ENCODE data around the gene NRP1. TPM values are rescaled to one million over a fixed set of nuclear protein-coding genes. Genes with fewer than 3 reads are reported as not detected.
A peak's percentile ranks its signal among the peaks of the same experiment; 100 is the strongest.

The NRP1 gene
- total and polyA plus RNA-seq, 2 donors (not counting 3 experiments of a cell fraction or from before 2014, with no cell fraction given), result 122 to 306 TPM

GRCh38 chr10:33179067-33179466 lies 155.4 kb downstream of the NRP1 start:
- POLR2A ChIA-PET, result no interaction called here
- no peaks in the 10 kb centered on the region for H3K9me1 ChIP-seq (replicated peaks; ENCODE audit: control insufficient read depth, extremely low read depth, insufficient read depth, low read length)
- dilution Hi-C loops (cut with MboI; ENCODE audit: extremely low pct_ligation_motif_present, low sequenced_read_pairs), result no loop called here
- TF ChIP-seq POLR2A (IDR thresholded peaks at IDR 0.05; ENCODE audit: low read depth, low read length) (no peak), JUN (IDR thresholded peaks at IDR 0.05; ENCODE audit: borderline replicate concordance, insufficient read depth, insufficient read length, low read depth) (no peak), CTCF (IDR thresholded peaks at IDR 0.05; ENCODE audit: extremely low read depth in 1 of 2, insufficient read depth in 1 of 2, low read depth in 1 of 2, low read length in 2 of 2) (no peak), POLR2AphosphoS5 (IDR thresholded peaks at IDR 0.05; ENCODE audit: insufficient read depth, low read depth, low read length) (no peak), GATA2 (IDR thresholded peaks at IDR 0.05; ENCODE audit: insufficient read depth, insufficient read length, low read depth, low read length) (no peak), FOS (IDR thresholded peaks at IDR 0.05; ENCODE audit: borderline replicate concordance, insufficient read depth, low read length) (no peak), EZH2 (IDR thresholded peaks at IDR 0.05; ENCODE audit: borderline replicate concordance, low read depth, low read length, severe bottlenecking) (no peak)
- H3K4me3 ChIP-seq (replicated peaks in 1 of 3; ENCODE audit: insufficient read depth in 1 of 3, low read depth in 1 of 3, low read length in 3 of 3), result no peak overlapping the region
- peak overlapping the region; percentile 34 for H3K27ac ChIP-seq (ENCODE audit: insufficient read depth, low read depth, low read length)
- intact Hi-C loops (cut with micrococcal nuclease), result loop anchor here (2.0 to 5.0 kb wide), 2 partner anchors 16 to 62 kb away; no protein-coding TSS in a partner anchor
- CTCF ChIA-PET, result interaction anchor here (1.1 to 2.1 kb wide), 2 partner anchors 14 to 63 kb away, joined by 6 to 7 read pairs; no protein-coding TSS in a partner anchor
- H3K36me3 ChIP-seq (ENCODE audit: control insufficient read depth in 2 of 2, extremely low read depth in 1 of 2, insufficient read depth in 2 of 2, low read length in 2 of 2), result peaks cover 7 to 12% of the 10 kb centered on the region in 2 experiments
- peak; percentile 58 for DNase-seq (ENCODE audit: low read depth, low spot score)
- peaks cover 26% of the 10 kb centered on the region for H3K4me1 ChIP-seq (ENCODE audit: control insufficient read depth, extremely low read depth, insufficient read depth, low read length)
- H3K79me2 ChIP-seq (ENCODE audit: control insufficient read depth, insufficient read depth, low read length), result no peaks in the 10 kb centered on the region
- H3K9ac ChIP-seq (replicated peaks; ENCODE audit: extremely low read depth, insufficient read depth, low read length), result no peak overlapping the region
- FAIRE-seq, result no peak
- H2AFZ ChIP-seq (ENCODE audit: low read depth, low read length), result no peak overlapping the region
- BruUV-seq (replicated peaks), result no TSS peak
- H3K27me3 ChIP-seq (ENCODE audit: control insufficient read depth in 2 of 2, insufficient read depth in 2 of 2, low read length in 2 of 2), result no peaks in the 10 kb centered on the region
- H4K20me1 ChIP-seq (replicated peaks; ENCODE audit: control insufficient read depth, extremely low read depth, insufficient read depth, low read length), result no peaks in the 10 kb centered on the region
- H3K9me3 ChIP-seq (replicated peaks; ENCODE audit: control insufficient read depth, insufficient read depth, low read length), result no peaks in the 10 kb centered on the region
- H3K4me2 ChIP-seq (ENCODE audit: insufficient read depth, low read length), result peak overlapping the region; percentile 18

Data from endothelial cell of umbilical vein (primary cell).